PC-9 (cell line): Measurements from ENCODE around the gene STX5. TPM values are rescaled to one million over a fixed set of nuclear protein-coding genes. Genes with fewer than 3 reads are reported as not detected.
A peak's percentile ranks its signal among the peaks of the same experiment; 100 is the strongest.
"Not testable (repeated sequence)": the region's sequence is repeated elsewhere in the genome, so short reads cannot be mapped to it uniquely, and the experiment has no call there.

Experiments
- BruUV-seq: library from RNA; stranded (reverse); fragments of 400-500 nt; replicated peaks from 2 replicates; lab custom pipeline; 2021; lab: Mats Ljungman, UMichigan
- CTCF ChIA-PET: fragments of 300-600 bp; sonication (Branson Sonifier 250); formaldehyde crosslinking; loops from one replicate; lab custom pipeline; 2022; ENCODE audit warnings: antibody characterized with exemption; lab: Charles Lee
- POLR2A ChIA-PET: fragments of 300-600 bp; sonication (Branson Sonifier 250); formaldehyde crosslinking; loops from one replicate; lab custom pipeline; 2022; ENCODE audit warnings: antibody characterized with exemption; ENCODE audit not compliant: unreplicated experiment; lab: Charles Lee
- DNase-seq, 2 experiments: peaks; one replicate each; pipeline versions ENCODE4 v3.0.0 to v3.0.0-alpha.2; 2015 to 2022; ENCODE audit warnings: mixed read lengths in 1 of 2
- H2AFZ ChIP-seq: fragments of 200-600 bp; sonication (generic); 2 replicates; pipeline ENCODE4 v1.8.1; 2017; ENCODE audit warnings: antibody characterized with exemption
- H3F3A ChIP-seq: fragments of 200-600 bp; sonication (generic); 2 replicates; pipeline ENCODE4 v1.8.1; 2017; ENCODE audit warnings: antibody characterized with exemption, mild to moderate bottlenecking, low read depth; ENCODE audit not compliant: insufficient read depth
- H3K27ac ChIP-seq: fragments of 200-600 bp; sonication (generic); 2 replicates; pipeline ENCODE4 v1.6.1; 2016; ENCODE audit warnings: mixed run types
- H3K27me3 ChIP-seq: fragments of 200-600 bp; sonication (generic); 2 replicates; pipeline ENCODE4 v1.6.1; 2016; ENCODE audit warnings: low read depth, mixed run types; ENCODE audit not compliant: insufficient read depth
- H3K36me3 ChIP-seq: fragments of 200-600 bp; sonication (generic); 2 replicates; pipeline ENCODE4 v1.6.1; 2016; ENCODE audit warnings: low read depth, mixed run types
- H3K4me1 ChIP-seq: fragments of 200-600 bp; sonication (generic); replicated peaks from 2 replicates; pipeline ENCODE4 v1.6.1; 2016; ENCODE audit warnings: mixed run types; ENCODE audit not compliant: insufficient read depth
- H3K4me2 ChIP-seq: fragments of 200-600 bp; sonication (generic); 2 replicates; pipeline ENCODE4 v1.6.1; 2017; ENCODE audit warnings: mixed run types
- H3K4me3 ChIP-seq: fragments of 200-600 bp; sonication (generic); 2 replicates; pipeline ENCODE4 v1.6.1; 2016; ENCODE audit warnings: mixed run types
- H3K79me2 ChIP-seq: fragments of 200-600 bp; sonication (generic); 2 replicates; pipeline ENCODE4 v1.6.1; 2017; ENCODE audit warnings: low read depth, mixed run types
- H3K9me2 ChIP-seq: fragments of 200-600 bp; sonication (generic); 2 replicates; pipeline ENCODE4 v1.8.1; 2017; ENCODE audit warnings: mild to moderate bottlenecking; ENCODE audit not compliant: insufficient read depth
- H3K9me3 ChIP-seq: fragments of 200-600 bp; sonication (generic); 2 replicates; pipeline ENCODE4 v1.8.1; 2016; ENCODE audit warnings: low read depth; ENCODE audit not compliant: insufficient read depth
- H4K20me1 ChIP-seq: fragments of 200-600 bp; sonication (generic); 2 replicates; pipeline ENCODE4 v1.8.1; 2017; ENCODE audit not compliant: insufficient read depth
- CTCF ChIP-seq: fragments of 200-600 bp; sonication (generic); conservative IDR thresholded peaks from 2 replicates; pipeline ENCODE4 v1.6.1; 2017; ENCODE audit warnings: mixed run types, antibody characterized with exemption, mild to moderate bottlenecking, moderate library complexity
- EZH2 ChIP-seq: fragments of 200-600 bp; sonication (generic); IDR thresholded peaks from 2 replicates; pipeline ENCODE4 v1.8.0; 2017; ENCODE audit warnings: antibody characterized with exemption, low read depth
- intact Hi-C: fragments of 100-400 bp; cut with micrococcal nuclease; formaldehyde crosslinking; loops from one replicate; pipeline ENCODE4 v1.10.0; 2022; ENCODE audit not compliant: unreplicated experiment
- total RNA-seq: library from RNA; stranded (reverse); gene quantifications from 2 replicates; pipeline ENCODE4 v1.2.3, GENCODE V29; 2021

The STX5 gene
- total RNA-seq, 1 experiment from 2014 or later: 65.8 TPM

DNA sequence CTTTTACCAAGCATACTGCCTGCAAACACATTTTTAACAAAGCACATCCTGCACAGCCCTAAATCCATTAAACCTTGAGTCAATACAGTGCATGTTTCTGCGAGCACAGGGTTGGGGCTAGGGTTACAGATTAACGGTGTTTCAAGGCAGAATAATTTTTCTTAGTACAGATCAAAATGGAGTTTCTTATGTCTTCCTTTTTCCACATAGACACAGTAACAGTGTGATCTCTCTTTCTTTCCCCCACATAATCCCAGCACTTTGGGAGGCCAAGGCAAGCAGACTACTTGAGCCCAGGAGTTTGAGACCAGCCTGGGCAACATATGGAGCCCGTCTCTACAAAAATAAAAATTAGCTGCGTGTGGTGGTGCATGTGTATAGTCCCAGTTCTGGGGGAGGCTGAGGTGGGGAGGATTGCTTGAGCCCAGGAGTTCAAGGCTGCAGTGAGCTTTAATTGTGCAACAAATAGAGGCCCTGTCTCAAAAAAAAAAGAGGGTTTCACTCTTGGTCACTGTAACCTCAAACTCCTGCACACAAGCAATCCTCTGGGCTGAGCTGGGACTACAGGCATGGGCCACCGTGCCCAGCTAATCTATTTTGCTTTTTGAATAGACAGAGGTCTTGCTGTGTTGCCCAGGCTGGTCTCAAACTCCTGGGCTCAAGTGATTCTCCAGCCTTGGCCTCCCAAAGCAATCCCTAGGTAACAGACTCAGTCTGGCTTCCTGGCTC, 29.1 kb upstream of the STX5 start:
- H3K27ac ChIP-seq: no peak overlapping the region

GRCh38 chr11:62859281-62859703, 27.4 kb upstream of the STX5 start:
- peaks cover 23% of the 10 kb centered on the region for H3K36me3 ChIP-seq
- H3K9me3 ChIP-seq, H3K4me3 ChIP-seq, H3K27me3 ChIP-seq, H3K27ac ChIP-seq, H3K4me1 ChIP-seq, BruUV-seq, H3K9me2 ChIP-seq, POLR2A ChIA-PET, H2AFZ ChIP-seq, H3K4me2 ChIP-seq, DNase-seq, CTCF ChIA-PET: not testable (repeated sequence)
- peaks cover 24% of the 10 kb centered on the region for H4K20me1 ChIP-seq
- peaks cover 61% of the 10 kb centered on the region for H3F3A ChIP-seq
- peaks cover 96% of the 10 kb centered on the region for H3K79me2 ChIP-seq
- intact Hi-C loops: loop anchor here (5.0 kb wide), 1 partner anchor 892 kb away; the partner anchor contains the start of gene FTH1

More for the DNA sequence above, 29.1 kb upstream of the STX5 start:
- no peak overlapping the region for H2AFZ ChIP-seq
- TF ChIP-seq CTCF: no peak
- TF ChIP-seq EZH2: no peak
- CTCF ChIA-PET: interaction anchor here (0.6 kb wide), 3 partner anchors 11 to 76 kb away, joined by 4 to 5 read pairs (median 4); no protein-coding TSS in a partner anchor
- H3K4me1 ChIP-seq: peaks cover 9% of the 10 kb centered on the region
- H3K4me3 ChIP-seq: no peak overlapping the region
- intact Hi-C loops: loop anchor here (5.0 kb wide), 1 partner anchor 319 kb away; no protein-coding TSS in a partner anchor
- peaks cover 25% of the 10 kb centered on the region for H4K20me1 ChIP-seq
- H3F3A ChIP-seq: peaks cover 48% of the 10 kb centered on the region
- DNase-seq: no peak
- POLR2A ChIA-PET: interaction anchor here (0.6 to 0.7 kb wide), 2 partner anchors 208 to 269 kb away, joined by 6 to 9 read pairs; partner anchors contain the start of gene INTS5
- no peak overlapping the region for H3K4me2 ChIP-seq
- H3K9me3 ChIP-seq: no peaks in the 10 kb centered on the region
- H3K27me3 ChIP-seq: no peaks in the 10 kb centered on the region
- BruUV-seq: no TSS peak
- no peaks in the 10 kb centered on the region for H3K9me2 ChIP-seq
- peaks cover 98% of the 10 kb centered on the region for H3K79me2 ChIP-seq
- H3K36me3 ChIP-seq: 0 out of 2 replicates have a peak, but pooled peaks cover 10% of the 10 kb centered on the region

DNA sequence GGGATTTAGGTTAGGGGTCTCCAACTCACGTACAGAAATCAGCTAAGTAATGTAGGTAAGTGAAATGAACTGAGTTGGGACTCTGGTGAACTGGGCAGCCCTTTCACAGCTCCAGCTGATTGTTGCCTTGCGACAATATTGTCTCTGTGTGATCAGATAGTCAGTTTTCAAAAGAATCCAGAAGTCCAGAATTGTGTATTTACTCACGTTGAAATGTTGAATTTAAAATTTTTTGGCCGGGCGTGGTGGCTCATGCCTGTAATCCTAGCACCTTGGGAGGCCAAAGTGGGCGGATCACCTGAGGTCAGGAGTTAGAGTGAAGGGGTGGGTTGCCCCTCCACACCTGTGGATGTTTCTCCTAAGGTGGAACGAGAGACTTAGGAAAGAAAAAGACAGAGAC, 26.4 kb upstream of the STX5 start:
- Histone ChIP-seq H3K36me3 (peaks cover 25% of the 10 kb centered on the region), H3K79me2 (peaks cover 96% of the 10 kb centered on the region), H3K9me2 (no peaks in the 10 kb centered on the region), H3K27me3 (no peaks in the 10 kb centered on the region), H3K27ac (peak overlapping the region; percentile 85), H2AFZ (no peak overlapping the region), H4K20me1 (peaks cover 26% of the 10 kb centered on the region), H3K4me3 (peak overlapping the region; percentile 97), H3K4me1 (peaks cover 18% of the 10 kb centered on the region), H3K9me3 (no peaks in the 10 kb centered on the region), H3F3A (peaks cover 62% of the 10 kb centered on the region), H3K4me2 (peak overlapping the region; percentile 90)
- BruUV-seq: no TSS peak
- no peak for DNase-seq
- TF ChIP-seq EZH2: no peak
- no peak for TF ChIP-seq CTCF
- POLR2A ChIA-PET: interaction anchor here (0.6 to 2.7 kb wide), 5 partner anchors 17 to 193 kb away, joined by 4 to 39 read pairs (median 19); partner anchors contain the start of genes C11orf98, CSKMT and ZBTB3
- CTCF ChIA-PET: interaction anchor here (0.7 to 1.3 kb wide), 2 partner anchors 71 to 1496 kb away, joined by 5 to 18 read pairs; partner anchors contain the start of genes CYB561A3 and TMEM179B
- intact Hi-C loops: loop anchor here (5.0 kb wide), 1 partner anchor 891 kb away; the partner anchor contains the start of gene FTH1
